Measurements from ENCODE around the gene UBE2Z. TPM values are rescaled to one million over a fixed set of nuclear protein-coding genes. Genes with fewer than 3 reads are reported as not detected.

Gene UBE2Z
- total and polyA plus RNA-seq, 9 of the 15 experiments (the other 6 are each of a cell fraction or from before 2014, with no cell fraction given) = 11.8 to 89.0 (median 38.2) TPM

GRCh38 chr17:48908047-48908843 lies at the start of gene UBE2Z (continued):
- no peak for TF ChIP-seq ARID3B (CRISPR knock-in tag; IDR thresholded peaks at IDR 0.05; ENCODE audit: borderline replicate concordance)
- TF ChIP-seq ETV1 (tag; conservative IDR thresholded peaks at IDR 0.05; ENCODE audit: low read depth) = peak; percentile 83
- TF ChIP-seq DPF2 (IDR thresholded peaks at IDR 0.05) = peak; percentile 72
- TF ChIP-seq SAP30 (IDR thresholded peaks at IDR 0.05; ENCODE audit: borderline replicate concordance, insufficient read depth, low read depth, low read length, poor library complexity, severe bottlenecking) = peak; percentile 72
- TF ChIP-seq XRCC5 (IDR thresholded peaks at IDR 0.05; ENCODE audit: low read depth, low read length) = no peak
- no peak for TF ChIP-seq PKNOX1 (IDR thresholded peaks at IDR 0.05)
- peak; percentile 62 for TF ChIP-seq C11orf30 (IDR thresholded peaks at IDR 0.05; ENCODE audit: low read depth)
- no peak for TF ChIP-seq TEAD2 (tag; IDR thresholded peaks at IDR 0.05)
- no peak for TF ChIP-seq CHAMP1 (IDR thresholded peaks at IDR 0.05)
- TF ChIP-seq ZNF408 (CRISPR knock-in tag; IDR thresholded peaks at IDR 0.05; ENCODE audit: low read depth) = no peak
- no peak for TF ChIP-seq TCF3 (CRISPR knock-in tag; IDR thresholded peaks at IDR 0.05)
- peak; percentile 84 for TF ChIP-seq PRDM10 (IDR thresholded peaks at IDR 0.05; ENCODE audit: partially characterized antibody)
- TF ChIP-seq SNIP1 (IDR thresholded peaks at IDR 0.05; ENCODE audit: low read depth) = peak; percentile 96
